ENCODE measurements around the gene SULT1C4.

The SULT1C4 gene

DNA sequence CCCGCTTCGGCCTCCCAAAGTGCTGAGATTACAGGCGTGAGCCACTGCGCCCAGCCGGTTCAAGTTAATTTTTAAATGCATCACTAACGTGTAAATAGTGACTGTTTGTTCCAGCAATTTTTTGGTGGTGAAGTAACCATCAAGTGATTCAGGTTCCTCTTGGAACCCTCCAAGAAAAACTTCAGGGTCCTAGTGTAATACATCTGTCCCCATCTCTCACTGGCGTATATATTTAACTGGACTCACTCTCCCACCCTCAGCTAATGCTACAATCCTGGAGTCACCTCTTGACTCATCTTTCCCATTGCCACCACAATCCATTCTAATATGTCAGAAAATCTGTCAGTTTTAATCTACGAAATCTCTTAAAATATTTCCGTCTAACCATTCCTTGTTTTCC lies 10.3 kb downstream of the SULT1C4 start:
- no peak for DNase-seq (ENCODE audit: low spot score)
- TF ChIP-seq, protein P1, sequence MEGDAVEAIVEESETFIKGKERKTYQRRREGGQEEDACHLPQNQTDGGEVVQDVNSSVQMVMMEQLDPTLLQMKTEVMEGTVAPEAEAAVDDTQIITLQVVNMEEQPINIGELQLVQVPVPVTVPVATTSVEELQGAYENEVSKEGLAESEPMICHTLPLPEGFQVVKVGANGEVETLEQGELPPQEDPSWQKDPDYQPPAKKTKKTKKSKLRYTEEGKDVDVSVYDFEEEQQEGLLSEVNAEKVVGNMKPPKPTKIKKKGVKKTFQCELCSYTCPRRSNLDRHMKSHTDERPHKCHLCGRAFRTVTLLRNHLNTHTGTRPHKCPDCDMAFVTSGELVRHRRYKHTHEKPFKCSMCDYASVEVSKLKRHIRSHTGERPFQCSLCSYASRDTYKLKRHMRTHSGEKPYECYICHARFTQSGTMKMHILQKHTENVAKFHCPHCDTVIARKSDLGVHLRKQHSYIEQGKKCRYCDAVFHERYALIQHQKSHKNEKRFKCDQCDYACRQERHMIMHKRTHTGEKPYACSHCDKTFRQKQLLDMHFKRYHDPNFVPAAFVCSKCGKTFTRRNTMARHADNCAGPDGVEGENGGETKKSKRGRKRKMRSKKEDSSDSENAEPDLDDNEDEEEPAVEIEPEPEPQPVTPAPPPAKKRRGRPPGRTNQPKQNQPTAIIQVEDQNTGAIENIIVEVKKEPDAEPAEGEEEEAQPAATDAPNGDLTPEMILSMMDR (IDR thresholded peaks at IDR 0.05; ENCODE audit: extremely low read depth, missing control alignments) = no peak

DNA sequence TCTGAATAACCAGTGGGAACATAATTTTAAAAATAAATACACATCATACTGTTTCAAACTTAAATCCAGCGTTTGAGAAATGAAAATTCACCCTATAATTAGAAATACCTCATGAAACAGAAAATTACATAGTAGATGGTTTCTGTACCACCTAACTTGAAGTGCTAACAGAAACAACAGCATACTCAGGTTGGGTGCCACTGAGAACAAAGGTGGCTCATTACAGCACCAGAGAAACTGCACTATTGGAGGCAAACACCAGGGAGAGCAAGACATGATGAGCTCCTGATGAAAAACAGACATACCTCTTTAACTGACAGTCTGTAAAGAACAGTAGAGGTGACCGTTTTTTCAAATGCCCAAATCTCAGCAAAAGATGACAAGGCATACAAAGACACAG lies 12.6 kb downstream of the SULT1C4 start:
- TF ChIP-seq, protein P1 (IDR thresholded peaks at IDR 0.05; ENCODE audit: extremely low read depth, missing control alignments) = no peak
- DNase-seq (ENCODE audit: low spot score) = no peak

DNA sequence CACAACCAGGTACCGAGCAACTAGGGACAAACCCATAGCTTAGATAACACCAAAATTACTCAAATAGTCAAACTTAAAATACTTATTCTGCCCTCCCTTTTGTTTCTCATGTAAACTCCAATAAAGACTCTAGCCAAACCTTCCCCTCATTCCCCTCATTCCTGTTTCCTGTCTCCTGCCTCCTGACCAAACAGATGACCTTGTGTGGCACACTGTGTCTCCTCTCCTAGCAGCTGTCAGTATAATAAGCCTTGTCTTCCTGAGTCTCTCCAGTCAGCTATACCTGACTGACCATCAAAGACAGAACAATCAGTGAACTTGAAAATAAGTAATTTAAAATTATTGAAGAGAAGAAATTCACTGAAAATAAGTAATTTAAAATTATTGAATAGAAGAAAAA lies 14.3 kb downstream of the SULT1C4 start:
- TF ChIP-seq, protein P1 (IDR thresholded peaks at IDR 0.05; ENCODE audit: extremely low read depth, missing control alignments) = no peak
- no peak for DNase-seq (ENCODE audit: low spot score)

DNA sequence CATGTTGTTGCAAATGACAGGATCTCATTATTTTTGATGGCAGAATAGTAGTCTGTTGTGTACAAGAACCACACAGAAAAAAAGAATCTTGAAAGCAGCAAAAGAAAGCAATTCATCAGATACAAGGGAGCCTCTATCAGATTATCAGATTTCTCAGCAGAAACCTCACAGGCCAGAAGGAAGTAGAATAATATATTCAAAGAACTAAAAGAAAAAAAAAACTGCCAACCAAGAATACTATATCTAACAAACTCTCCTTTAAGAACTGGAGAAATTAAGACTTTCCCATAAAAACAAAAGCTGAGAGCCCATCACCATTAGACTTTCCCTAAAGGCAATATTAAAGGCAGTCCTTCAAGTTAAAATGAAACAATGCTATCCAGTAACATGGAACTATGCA lies 15.4 kb downstream of the SULT1C4 start:
- TF ChIP-seq, protein P1 (IDR thresholded peaks at IDR 0.05; ENCODE audit: extremely low read depth, missing control alignments) = no peak
- no peak for DNase-seq (ENCODE audit: low spot score)

DNA sequence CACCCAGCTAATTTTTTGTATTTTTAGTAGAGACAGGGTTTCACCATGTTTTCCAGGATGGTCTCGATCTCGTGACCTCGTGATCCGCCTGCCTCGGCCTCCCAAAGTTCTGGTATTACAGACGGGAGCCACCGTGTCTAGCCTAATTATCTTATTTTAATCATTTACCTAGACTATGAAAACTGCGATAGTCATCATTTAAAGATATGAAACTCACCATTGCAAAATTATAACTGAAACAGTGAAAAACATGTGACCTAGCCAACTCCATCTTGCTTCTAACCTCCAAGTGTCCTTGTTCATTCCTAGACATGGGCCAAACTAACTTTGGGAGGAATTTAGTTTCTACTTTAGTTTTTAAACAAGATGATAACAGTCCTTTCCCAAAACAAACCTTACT lies 17.4 kb downstream of the SULT1C4 start:
- TF ChIP-seq, protein P1 (IDR thresholded peaks at IDR 0.05; ENCODE audit: extremely low read depth, missing control alignments) = no peak
- no peak for DNase-seq (ENCODE audit: low spot score)

DNA sequence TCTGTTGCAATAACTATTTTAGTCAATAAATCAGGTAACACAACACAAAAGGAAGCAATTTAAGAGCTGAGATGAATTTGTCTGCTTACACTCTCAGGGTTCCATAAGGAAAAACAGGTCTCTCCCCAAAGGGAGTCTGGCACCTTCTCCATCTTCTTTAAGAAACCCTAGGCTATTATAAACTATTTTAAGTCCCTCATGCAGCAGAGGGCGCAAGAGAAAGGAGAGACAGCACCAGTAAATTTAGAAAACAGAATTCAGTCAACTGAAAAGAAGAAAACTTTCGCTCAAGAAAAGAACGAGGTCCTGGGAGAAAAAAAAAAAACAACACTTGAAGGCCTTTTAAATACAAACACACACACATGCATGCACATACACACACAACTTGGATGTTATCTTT lies 19.1 kb downstream of the SULT1C4 start:
- no peak for DNase-seq (ENCODE audit: low spot score)

DNA sequence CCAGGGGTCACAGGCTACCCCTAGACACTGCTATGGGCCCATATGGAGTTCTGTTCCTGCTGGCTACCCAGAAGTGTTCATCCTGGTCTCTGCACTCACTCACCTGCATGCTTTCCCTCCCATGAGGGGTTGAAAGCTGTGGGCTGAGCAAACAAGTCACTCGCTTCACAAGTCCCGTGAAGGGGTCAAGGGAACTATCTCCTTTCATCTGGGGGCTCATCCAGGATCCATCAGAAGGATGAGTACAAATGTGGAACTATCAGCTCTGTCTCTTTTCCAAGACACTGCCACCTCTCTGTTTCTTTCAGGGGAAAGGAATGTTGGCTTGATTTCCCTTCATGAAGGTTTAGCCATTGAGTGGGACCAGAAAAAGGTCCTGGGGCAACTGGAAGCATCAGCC lies 21.7 kb downstream of the SULT1C4 start:
- no peak for DNase-seq (ENCODE audit: low spot score)
- TF ChIP-seq, protein P1 (IDR thresholded peaks at IDR 0.05; ENCODE audit: extremely low read depth, missing control alignments) = no peak

More for the DNA sequence above, 19.1 kb downstream of the SULT1C4 start:
- TF ChIP-seq, protein P1 (IDR thresholded peaks at IDR 0.05; ENCODE audit: extremely low read depth, missing control alignments) = no peak
